GM12865 (cell line): Measurements from ENCODE around the gene IL5RA.
A peak's percentile ranks its signal among the peaks of the same experiment; 100 is the strongest.

Source experiments
- DNase-seq: peaks from one replicate; pipeline ENCODE4 v3.0.0; 2010; ENCODE audit warnings: low read depth
- H3K4me3 ChIP-seq: 2 replicates; pipeline ENCODE4 v1.5.1; 2011; ENCODE audit warnings: mild to moderate bottlenecking, low read depth, low read length, control low read depth
- CTCF ChIP-seq: IDR thresholded peaks from 2 replicates; pipeline ENCODE4 v1.5.1; 2011; ENCODE audit warnings: low read length, control low read depth, low read depth, inconsistent platforms; ENCODE audit not compliant: insufficient read depth; ENCODE audit errors: missing control alignments

The IL5RA gene

GRCh38 chr3:3107858-3108257, 2.3 kb downstream of the IL5RA start:
- DNase-seq, result no peak
- H3K4me3 ChIP-seq, result no peak overlapping the region
- no peak for TF ChIP-seq CTCF

- H3K4me3 ChIP-seq, result no peak overlapping the region
- TF ChIP-seq CTCF, result no peak
- no peak for DNase-seq
Measured at GRCh38 chr3:3107181-3107580, 3.0 kb downstream of the IL5RA start.

GRCh38 chr3:3105815-3106214, 4.4 kb downstream of the IL5RA start:
- no peak for TF ChIP-seq CTCF
- H3K4me3 ChIP-seq, result no peak overlapping the region
- DNase-seq, result no peak

GRCh38 chr3:3105246-3105645, 4.9 kb downstream of the IL5RA start:
- DNase-seq, result no peak

GRCh38 chr3:3102751-3103150, 7.4 kb downstream of the IL5RA start:
- no peak for DNase-seq
- no peak for TF ChIP-seq CTCF
- H3K4me3 ChIP-seq, result no peak overlapping the region

More at GRCh38 chr3:3105246-3105645, 4.9 kb downstream of the IL5RA start:
- no peak overlapping the region for H3K4me3 ChIP-seq
- no peak for TF ChIP-seq CTCF

GRCh38 chr3:3101660-3102458, 8.3 kb downstream of the IL5RA start:
- H3K4me3 ChIP-seq, result no peak overlapping the region
- TF ChIP-seq CTCF, result no peak
- DNase-seq, result peak; percentile 38

GRCh38 chr3:3097958-3098357, 12.2 kb downstream of the IL5RA start:
- no peak for TF ChIP-seq CTCF
- DNase-seq, result no peak

More at GRCh38 chr3:3097958-3098357, 12.2 kb downstream of the IL5RA start:
- no peak overlapping the region for H3K4me3 ChIP-seq
